ENCODE results near the gene MAP2K3.

Gene MAP2K3

DNA sequence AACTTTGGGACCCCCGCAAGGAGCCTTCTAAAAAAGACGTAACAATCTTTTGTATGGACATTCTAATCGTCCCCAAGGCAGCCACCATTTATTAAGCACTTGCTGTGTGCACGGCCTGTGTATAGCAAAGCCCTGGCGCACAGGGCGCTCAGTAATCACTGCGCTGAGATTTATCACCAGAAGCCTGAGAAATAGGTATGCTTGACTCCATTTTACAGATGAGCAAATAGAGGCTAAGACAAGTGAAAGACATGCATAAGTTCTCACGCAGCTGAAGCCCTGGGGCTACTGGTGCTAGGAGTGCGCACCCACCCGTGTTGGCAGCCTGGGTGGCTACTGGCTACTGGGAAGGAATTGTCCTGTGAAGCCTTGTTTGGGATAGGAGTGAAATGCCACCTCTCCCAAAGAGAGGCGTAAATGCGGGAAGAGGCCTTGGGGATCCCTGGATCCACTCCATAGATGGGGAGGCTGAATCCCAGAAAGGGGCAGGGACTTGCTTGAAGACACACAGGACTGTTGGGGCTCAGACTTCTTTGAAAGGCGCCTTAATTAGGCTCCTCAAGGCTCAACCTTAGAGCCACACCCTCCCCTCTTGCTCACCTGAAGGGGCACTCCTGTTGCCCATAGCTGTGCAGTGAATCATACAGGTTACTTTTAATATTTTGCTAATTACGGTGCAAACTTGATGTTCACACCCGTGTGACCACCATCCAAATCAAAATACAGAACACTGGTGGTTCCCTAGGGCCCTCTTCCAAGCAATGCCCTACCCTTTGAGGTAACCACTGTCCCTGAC, 30.7 kb upstream of the MAP2K3 start (continued):
- TF ChIP-seq, protein P1, sequence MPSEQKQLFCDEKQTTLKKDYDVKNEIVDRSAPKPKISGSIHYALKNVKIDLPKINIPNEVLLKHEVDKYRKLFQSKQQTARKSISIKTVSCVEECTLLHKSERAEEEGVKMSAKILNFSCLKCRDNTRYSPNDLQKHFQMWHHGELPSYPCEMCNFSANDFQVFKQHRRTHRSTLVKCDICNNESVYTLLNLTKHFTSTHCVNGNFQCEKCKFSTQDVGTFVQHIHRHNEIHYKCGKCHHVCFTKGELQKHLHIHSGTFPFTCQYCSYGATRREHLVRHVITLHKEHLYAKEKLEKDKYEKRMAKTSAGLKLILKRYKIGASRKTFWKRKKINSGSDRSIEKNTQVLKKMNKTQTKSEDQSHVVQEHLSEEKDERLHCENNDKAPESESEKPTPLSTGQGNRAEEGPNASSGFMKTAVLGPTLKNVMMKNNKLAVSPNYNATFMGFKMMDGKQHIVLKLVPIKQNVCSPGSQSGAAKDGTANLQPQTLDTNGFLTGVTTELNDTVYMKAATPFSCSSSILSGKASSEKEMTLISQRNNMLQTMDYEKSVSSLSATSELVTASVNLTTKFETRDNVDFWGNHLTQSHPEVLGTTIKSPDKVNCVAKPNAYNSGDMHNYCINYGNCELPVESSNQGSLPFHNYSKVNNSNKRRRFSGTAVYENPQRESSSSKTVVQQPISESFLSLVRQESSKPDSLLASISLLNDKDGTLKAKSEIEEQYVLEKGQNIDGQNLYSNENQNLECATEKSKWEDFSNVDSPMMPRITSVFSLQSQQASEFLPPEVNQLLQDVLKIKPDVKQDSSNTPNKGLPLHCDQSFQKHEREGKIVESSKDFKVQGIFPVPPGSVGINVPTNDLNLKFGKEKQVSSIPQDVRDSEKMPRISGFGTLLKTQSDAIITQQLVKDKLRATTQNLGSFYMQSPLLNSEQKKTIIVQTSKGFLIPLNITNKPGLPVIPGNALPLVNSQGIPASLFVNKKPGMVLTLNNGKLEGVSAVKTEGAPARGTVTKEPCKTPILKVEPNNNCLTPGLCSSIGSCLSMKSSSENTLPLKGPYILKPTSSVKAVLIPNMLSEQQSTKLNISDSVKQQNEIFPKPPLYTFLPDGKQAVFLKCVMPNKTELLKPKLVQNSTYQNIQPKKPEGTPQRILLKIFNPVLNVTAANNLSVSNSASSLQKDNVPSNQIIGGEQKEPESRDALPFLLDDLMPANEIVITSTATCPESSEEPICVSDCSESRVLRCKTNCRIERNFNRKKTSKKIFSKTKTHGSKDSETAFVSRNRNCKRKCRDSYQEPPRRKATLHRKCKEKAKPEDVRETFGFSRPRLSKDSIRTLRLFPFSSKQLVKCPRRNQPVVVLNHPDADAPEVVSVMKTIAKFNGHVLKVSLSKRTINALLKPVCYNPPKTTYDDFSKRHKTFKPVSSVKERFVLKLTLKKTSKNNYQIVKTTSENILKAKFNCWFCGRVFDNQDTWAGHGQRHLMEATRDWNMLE (tag by site-specific recombination; conservative IDR thresholded peaks at IDR 0.05; ENCODE audit: low read depth) = no peak
- no peak for TF ChIP-seq SCRT1 (tag by site-specific recombination; IDR thresholded peaks at IDR 0.05; ENCODE audit: borderline replicate concordance)
- TF ChIP-seq KLF16 (tag by site-specific recombination; IDR thresholded peaks at IDR 0.05) = no peak
- no peak for TF ChIP-seq ZNF626 (tag by site-specific recombination; IDR thresholded peaks at IDR 0.05)
- TF ChIP-seq ZNF23 (tag by site-specific recombination; IDR thresholded peaks at IDR 0.05; ENCODE audit: borderline replicate concordance) = no peak
- TF ChIP-seq ZNF426 (tag by site-specific recombination; IDR thresholded peaks at IDR 0.05) = no peak
- TF ChIP-seq ZBTB21 (tag by site-specific recombination; IDR thresholded peaks at IDR 0.05) = no peak
- TF ChIP-seq, protein P2, sequence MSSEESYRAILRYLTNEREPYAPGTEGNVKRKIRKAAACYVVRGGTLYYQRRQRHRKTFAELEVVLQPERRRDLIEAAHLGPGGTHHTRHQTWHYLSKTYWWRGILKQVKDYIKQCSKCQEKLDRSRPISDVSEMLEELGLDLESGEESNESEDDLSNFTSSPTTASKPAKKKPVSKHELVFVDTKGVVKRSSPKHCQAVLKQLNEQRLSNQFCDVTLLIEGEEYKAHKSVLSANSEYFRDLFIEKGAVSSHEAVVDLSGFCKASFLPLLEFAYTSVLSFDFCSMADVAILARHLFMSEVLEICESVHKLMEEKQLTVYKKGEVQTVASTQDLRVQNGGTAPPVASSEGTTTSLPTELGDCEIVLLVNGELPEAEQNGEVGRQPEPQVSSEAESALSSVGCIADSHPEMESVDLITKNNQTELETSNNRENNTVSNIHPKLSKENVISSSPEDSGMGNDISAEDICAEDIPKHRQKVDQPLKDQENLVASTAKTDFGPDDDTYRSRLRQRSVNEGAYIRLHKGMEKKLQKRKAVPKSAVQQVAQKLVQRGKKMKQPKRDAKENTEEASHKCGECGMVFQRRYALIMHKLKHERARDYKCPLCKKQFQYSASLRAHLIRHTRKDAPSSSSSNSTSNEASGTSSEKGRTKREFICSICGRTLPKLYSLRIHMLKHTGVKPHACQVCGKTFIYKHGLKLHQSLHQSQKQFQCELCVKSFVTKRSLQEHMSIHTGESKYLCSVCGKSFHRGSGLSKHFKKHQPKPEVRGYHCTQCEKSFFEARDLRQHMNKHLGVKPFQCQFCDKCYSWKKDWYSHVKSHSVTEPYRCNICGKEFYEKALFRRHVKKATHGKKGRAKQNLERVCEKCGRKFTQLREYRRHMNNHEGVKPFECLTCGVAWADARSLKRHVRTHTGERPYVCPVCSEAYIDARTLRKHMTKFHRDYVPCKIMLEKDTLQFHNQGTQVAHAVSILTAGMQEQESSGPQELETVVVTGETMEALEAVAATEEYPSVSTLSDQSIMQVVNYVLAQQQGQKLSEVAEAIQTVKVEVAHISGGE (tag by site-specific recombination; conservative IDR thresholded peaks at IDR 0.05; ENCODE audit: low read depth) = no peak
- no peak for TF ChIP-seq ZSCAN30 (tag by site-specific recombination; IDR thresholded peaks at IDR 0.05)
- TF ChIP-seq ZBTB8A (tag by site-specific recombination; IDR thresholded peaks at IDR 0.05) = no peak; the same call in 1 of the 2 replicates
- TF ChIP-seq ZNF585B (tag by site-specific recombination; IDR thresholded peaks at IDR 0.05) = no peak
- no peak for TF ChIP-seq KLF7 (tag by site-specific recombination; IDR thresholded peaks at IDR 0.05; ENCODE audit: borderline replicate concordance)
- no peak for TF ChIP-seq ZNF19 (tag by site-specific recombination; IDR thresholded peaks at IDR 0.05; ENCODE audit: low read depth)
- no peak for TF ChIP-seq ZNF707 (tag by site-specific recombination; IDR thresholded peaks at IDR 0.05)
- no peak for TF ChIP-seq SP7 (tag by site-specific recombination; IDR thresholded peaks at IDR 0.05)
- TF ChIP-seq ZNF664 (tag by site-specific recombination; IDR thresholded peaks at IDR 0.05) = no peak
- TF ChIP-seq, protein P3, sequence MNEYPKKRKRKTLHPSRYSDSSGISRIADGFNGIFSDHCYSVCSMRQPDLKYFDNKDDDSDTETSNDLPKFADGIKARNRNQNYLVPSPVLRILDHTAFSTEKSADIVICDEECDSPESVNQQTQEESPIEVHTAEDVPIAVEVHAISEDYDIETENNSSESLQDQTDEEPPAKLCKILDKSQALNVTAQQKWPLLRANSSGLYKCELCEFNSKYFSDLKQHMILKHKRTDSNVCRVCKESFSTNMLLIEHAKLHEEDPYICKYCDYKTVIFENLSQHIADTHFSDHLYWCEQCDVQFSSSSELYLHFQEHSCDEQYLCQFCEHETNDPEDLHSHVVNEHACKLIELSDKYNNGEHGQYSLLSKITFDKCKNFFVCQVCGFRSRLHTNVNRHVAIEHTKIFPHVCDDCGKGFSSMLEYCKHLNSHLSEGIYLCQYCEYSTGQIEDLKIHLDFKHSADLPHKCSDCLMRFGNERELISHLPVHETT (tag by site-specific recombination; IDR thresholded peaks at IDR 0.05) = no peak
- no peak for TF ChIP-seq ZBTB7A (tag by site-specific recombination; IDR thresholded peaks at IDR 0.05; ENCODE audit: low read depth)
- TF ChIP-seq, protein P4, sequence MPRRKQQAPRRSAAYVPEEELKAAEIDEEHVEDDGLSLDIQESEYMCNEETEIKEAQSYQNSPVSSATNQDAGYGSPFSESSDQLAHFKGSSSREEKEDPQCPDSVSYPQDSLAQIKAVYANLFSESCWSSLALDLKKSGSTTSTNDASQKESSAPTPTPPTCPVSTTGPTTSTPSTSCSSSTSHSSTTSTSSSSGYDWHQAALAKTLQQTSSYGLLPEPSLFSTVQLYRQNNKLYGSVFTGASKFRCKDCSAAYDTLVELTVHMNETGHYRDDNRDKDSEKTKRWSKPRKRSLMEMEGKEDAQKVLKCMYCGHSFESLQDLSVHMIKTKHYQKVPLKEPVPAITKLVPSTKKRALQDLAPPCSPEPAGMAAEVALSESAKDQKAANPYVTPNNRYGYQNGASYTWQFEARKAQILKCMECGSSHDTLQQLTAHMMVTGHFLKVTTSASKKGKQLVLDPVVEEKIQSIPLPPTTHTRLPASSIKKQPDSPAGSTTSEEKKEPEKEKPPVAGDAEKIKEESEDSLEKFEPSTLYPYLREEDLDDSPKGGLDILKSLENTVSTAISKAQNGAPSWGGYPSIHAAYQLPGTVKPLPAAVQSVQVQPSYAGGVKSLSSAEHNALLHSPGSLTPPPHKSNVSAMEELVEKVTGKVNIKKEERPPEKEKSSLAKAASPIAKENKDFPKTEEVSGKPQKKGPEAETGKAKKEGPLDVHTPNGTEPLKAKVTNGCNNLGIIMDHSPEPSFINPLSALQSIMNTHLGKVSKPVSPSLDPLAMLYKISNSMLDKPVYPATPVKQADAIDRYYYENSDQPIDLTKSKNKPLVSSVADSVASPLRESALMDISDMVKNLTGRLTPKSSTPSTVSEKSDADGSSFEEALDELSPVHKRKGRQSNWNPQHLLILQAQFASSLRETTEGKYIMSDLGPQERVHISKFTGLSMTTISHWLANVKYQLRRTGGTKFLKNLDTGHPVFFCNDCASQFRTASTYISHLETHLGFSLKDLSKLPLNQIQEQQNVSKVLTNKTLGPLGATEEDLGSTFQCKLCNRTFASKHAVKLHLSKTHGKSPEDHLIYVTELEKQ (tag by site-specific recombination; IDR thresholded peaks at IDR 0.05; ENCODE audit: borderline replicate concordance) = no peak
- TF ChIP-seq, protein P5, sequence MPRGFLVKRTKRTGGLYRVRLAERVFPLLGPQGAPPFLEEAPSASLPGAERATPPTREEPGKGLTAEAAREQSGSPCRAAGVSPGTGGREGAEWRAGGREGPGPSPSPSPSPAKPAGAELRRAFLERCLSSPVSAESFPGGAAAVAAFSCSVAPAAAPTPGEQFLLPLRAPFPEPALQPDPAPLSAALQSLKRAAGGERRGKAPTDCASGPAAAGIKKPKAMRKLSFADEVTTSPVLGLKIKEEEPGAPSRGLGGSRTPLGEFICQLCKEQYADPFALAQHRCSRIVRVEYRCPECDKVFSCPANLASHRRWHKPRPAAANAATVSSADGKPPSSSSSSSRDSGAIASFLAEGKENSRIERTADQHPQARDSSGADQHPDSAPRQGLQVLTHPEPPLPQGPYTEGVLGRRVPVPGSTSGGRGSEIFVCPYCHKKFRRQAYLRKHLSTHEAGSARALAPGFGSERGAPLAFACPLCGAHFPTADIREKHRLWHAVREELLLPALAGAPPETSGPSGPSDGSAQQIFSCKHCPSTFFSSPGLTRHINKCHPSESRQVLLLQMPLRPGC (tag by site-specific recombination; IDR thresholded peaks at IDR 0.05) = no peak
- TF ChIP-seq, protein P6, sequence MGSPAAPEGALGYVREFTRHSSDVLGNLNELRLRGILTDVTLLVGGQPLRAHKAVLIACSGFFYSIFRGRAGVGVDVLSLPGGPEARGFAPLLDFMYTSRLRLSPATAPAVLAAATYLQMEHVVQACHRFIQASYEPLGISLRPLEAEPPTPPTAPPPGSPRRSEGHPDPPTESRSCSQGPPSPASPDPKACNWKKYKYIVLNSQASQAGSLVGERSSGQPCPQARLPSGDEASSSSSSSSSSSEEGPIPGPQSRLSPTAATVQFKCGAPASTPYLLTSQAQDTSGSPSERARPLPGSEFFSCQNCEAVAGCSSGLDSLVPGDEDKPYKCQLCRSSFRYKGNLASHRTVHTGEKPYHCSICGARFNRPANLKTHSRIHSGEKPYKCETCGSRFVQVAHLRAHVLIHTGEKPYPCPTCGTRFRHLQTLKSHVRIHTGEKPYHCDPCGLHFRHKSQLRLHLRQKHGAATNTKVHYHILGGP (tag by site-specific recombination; IDR thresholded peaks at IDR 0.05) = no peak
- no peak for TF ChIP-seq SP3 (tag by site-specific recombination; IDR thresholded peaks at IDR 0.05)
- no peak for TF ChIP-seq ZNF677 (tag by site-specific recombination; IDR thresholded peaks at IDR 0.05)

Measured in HEK293 (cell line).